Nephron (organoid): Measurements from ENCODE around the gene FIGLA.

ENCODE experiments used
- H3K27ac Mint-ChIP-seq, 3 experiments: 2 replicates each; pipeline ENCODE4 v1.8.0; 2020; ENCODE audit warnings: mixed read lengths in 3 of 3, mild to moderate bottlenecking in 2 of 3, moderate library complexity in 1 of 3
- H3K27me3 Mint-ChIP-seq: 2 replicates; pipeline ENCODE4 v1.8.0; 2021; ENCODE audit warnings: low read depth, mild to moderate bottlenecking, moderate library complexity, mixed read lengths
- H3K36me3 Mint-ChIP-seq: 2 replicates; pipeline ENCODE4 v1.8.0; 2020; ENCODE audit warnings: low read depth, mixed read lengths
- H3K4me1 Mint-ChIP-seq: 2 replicates; pipeline ENCODE4 v1.8.0; 2020; ENCODE audit warnings: mixed read lengths
- H3K4me3 Mint-ChIP-seq, 3 experiments: 2 replicates each; pipeline ENCODE4 v1.8.0; 2020; ENCODE audit warnings: mild to moderate bottlenecking in 3 of 3, mixed read lengths in 3 of 3, moderate library complexity in 2 of 3
- H3K9me3 Mint-ChIP-seq: 2 replicates; pipeline ENCODE4 v1.8.0; 2020; ENCODE audit warnings: mixed read lengths
- CTCF ChIP-seq, 3 experiments: fragments of 200-600 bp; sonication (generic); IDR thresholded peaks; one replicate each; pipeline ENCODE4 v1.5.0; 2021; ENCODE audit warnings: antibody characterized with exemption in 3 of 3; ENCODE audit not compliant: unreplicated experiment in 3 of 3

FIGLA gene

GRCh38 chr2:70828115-70828514, 37.7 kb upstream of the FIGLA start:
- peaks cover 19% of the 10 kb centered on the region for H3K27me3 Mint-ChIP-seq
- H3K27ac Mint-ChIP-seq: no peak overlapping the region
- no peaks in the 10 kb centered on the region for H3K36me3 Mint-ChIP-seq
- H3K4me1 Mint-ChIP-seq: peaks cover 18% of the 10 kb centered on the region
- TF ChIP-seq CTCF (IDR thresholded peaks at IDR 0.05; ENCODE audit: unreplicated experiment in 3 of 3): no peak
- no peaks in the 10 kb centered on the region for H3K9me3 Mint-ChIP-seq
- H3K4me3 Mint-ChIP-seq: no peak overlapping the region

DNA sequence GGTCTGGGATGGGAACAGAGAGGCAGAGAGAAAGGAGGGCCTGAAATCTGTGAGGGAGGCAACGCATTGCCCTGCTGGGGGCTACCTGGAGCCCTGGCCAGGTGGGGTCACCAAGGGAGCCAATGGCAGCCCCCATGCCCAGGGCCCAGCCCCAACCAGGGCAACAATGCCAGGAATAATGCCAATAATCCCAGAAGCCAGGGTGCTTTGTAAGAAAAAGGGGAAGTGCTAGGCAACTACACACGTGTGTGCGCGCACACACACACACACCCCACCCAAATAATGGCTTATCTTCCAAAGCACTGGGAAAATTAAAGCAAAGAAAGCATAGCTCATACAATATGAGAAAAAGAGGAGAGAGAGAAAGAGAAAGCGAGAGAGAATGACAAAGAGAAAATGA, 36.9 kb upstream of the FIGLA start:
- no peak overlapping the region for H3K4me3 Mint-ChIP-seq
- H3K4me1 Mint-ChIP-seq: peaks cover 18% of the 10 kb centered on the region
- H3K27me3 Mint-ChIP-seq: peaks cover 22% of the 10 kb centered on the region
- H3K36me3 Mint-ChIP-seq: no peaks in the 10 kb centered on the region
- H3K9me3 Mint-ChIP-seq: no peaks in the 10 kb centered on the region
- TF ChIP-seq CTCF (IDR thresholded peaks at IDR 0.05; ENCODE audit: unreplicated experiment in 3 of 3): no peak
- H3K27ac Mint-ChIP-seq: no peak overlapping the region

GRCh38 chr2:70826696-70827350, 36.4 kb upstream of the FIGLA start:
- Mint-ChIP-seq H3K9me3 (no peaks in the 10 kb centered on the region), H3K27ac (no peak overlapping the region), H3K4me3 (no peak overlapping the region), H3K4me1 (peaks cover 18% of the 10 kb centered on the region), H3K27me3 (peaks cover 17% of the 10 kb centered on the region), H3K36me3 (no peaks in the 10 kb centered on the region)
- no peak for TF ChIP-seq CTCF (IDR thresholded peaks at IDR 0.05; ENCODE audit: unreplicated experiment in 3 of 3)

- H3K27ac Mint-ChIP-seq: no peak overlapping the region
- no peaks in the 10 kb centered on the region for H3K36me3 Mint-ChIP-seq
- H3K27me3 Mint-ChIP-seq: peaks cover 26% of the 10 kb centered on the region
- no peak overlapping the region for H3K4me3 Mint-ChIP-seq
- no peaks in the 10 kb centered on the region for H3K9me3 Mint-ChIP-seq
- no peak for TF ChIP-seq CTCF (IDR thresholded peaks at IDR 0.05; ENCODE audit: unreplicated experiment in 3 of 3)
- peaks cover 12% of the 10 kb centered on the region for H3K4me1 Mint-ChIP-seq
These were observed 32.8 kb upstream of the FIGLA start for GRCh38 chr2:70823249-70823648.

- Mint-ChIP-seq H3K9me3 (no peaks in the 10 kb centered on the region), H3K27ac (no peak overlapping the region), H3K4me3 (no peak overlapping the region), H3K27me3 (peaks cover 30% of the 10 kb centered on the region), H3K36me3 (no peaks in the 10 kb centered on the region), H3K4me1 (peaks cover 12% of the 10 kb centered on the region)
- TF ChIP-seq CTCF (IDR thresholded peaks at IDR 0.05; ENCODE audit: unreplicated experiment in 3 of 3): no peak
These were observed 32.4 kb upstream of the FIGLA start for GRCh38 chr2:70822843-70823242.

DNA sequence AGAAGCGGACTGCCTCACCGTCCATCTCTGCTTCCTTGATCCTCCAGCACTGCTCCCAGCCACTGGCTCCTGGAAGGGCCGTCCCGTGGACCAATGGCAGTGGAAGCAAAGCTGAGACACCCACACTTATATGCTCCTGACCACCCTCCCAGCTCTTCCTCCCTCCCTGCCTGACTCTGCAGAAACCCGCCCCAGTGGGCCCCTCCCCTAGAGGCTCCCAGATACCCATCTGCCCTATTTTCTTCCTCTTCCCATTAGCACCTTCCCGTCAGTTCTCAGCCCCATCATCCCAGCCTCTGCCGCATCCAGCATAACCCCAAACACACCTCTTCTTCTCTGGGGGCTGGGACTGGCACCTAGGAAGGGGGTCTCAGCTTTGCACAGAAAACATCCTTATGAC, 30.1 kb upstream of the FIGLA start, which contains the start of gene CLEC4F:
Gene CLEC4F (minus strand): TSS at position 101 of the 400 bp plus-strand sequence. CDS start 76 bp downstream, at position 25.
- Mint-ChIP-seq H3K27me3 (peaks cover 26% of the 10 kb centered on the region), H3K4me1 (no peaks in the 10 kb centered on the region)
- no peak for TF ChIP-seq CTCF (IDR thresholded peaks at IDR 0.05; ENCODE audit: unreplicated experiment in 3 of 3)

More for the DNA sequence above, 30.1 kb upstream of the FIGLA start, which contains the start of gene CLEC4F:
- Mint-ChIP-seq H3K4me3 (no peak within 1 kb of the TSS), H3K9me3 (no peaks in the 10 kb centered on the region), H3K36me3 (no peaks in the 10 kb centered on the region), H3K27ac (no peak within 1 kb of the TSS)
